ENCODE measurements around the gene TYW1B.
"Not testable (repeated sequence)": the region's sequence is repeated elsewhere in the genome, so short reads cannot be mapped to it uniquely, and the experiment has no call there.

TYW1B gene

DNA sequence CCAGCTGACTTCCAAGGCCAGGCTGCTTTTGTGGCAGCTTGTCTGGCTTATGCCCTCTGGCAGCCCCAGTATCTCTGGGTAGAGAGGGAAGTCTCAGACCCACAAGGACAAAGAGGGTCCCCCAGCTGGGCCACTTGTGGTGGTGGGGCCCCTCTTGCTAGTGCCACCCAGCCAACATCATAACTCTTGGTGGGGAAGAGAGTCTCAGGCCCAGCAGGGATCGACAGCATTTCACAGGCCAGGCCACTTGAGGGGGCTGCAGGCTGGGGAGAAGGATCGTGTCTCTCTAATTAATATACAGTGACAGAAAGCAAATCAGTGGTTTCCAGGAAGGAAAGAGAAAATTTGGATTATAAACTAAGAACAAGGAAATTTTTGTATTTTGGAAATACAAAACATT is 76.0 kb downstream of the TYW1B start:
- no peak overlapping the region for H3K9ac ChIP-seq (ENCODE audit: low read length)
- no peaks in the 10 kb centered on the region for H3K36me3 ChIP-seq (ENCODE audit: control insufficient read depth, insufficient read depth, low read length)
- H3K4me1 ChIP-seq (ENCODE audit: control insufficient read depth, insufficient read depth, low read length), result no peaks in the 10 kb centered on the region
- no peak overlapping the region for H3K4me3 ChIP-seq (ENCODE audit: low read depth, low read length)
- H3K27me3 ChIP-seq (ENCODE audit: control insufficient read depth, insufficient read depth, low read length), result no peaks in the 10 kb centered on the region
- no peak overlapping the region for H3K27ac ChIP-seq (ENCODE audit: low read depth, low read length)
- H3K9me3 ChIP-seq (ENCODE audit: control insufficient read depth, insufficient read depth, low read depth, low read length), result no peaks in the 10 kb centered on the region

DNA sequence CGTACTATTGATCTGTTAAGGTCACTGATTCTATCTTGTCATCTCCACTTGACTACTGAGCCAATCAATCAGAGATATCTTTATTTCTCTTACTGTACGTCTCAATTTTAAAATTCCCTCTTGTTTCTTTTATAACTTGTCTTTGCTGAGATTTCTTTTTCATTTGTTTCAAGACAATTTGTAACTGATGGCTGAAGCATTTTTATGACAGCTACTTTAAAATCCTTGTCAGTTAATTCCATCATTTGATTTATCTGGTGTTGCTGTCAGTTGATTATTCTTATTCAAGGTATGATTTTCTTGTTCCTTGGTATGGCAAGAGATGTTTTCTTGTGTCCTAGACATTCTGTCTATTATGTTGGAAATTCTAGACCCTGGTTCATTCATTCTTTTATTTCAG is 76.6 kb downstream of the TYW1B start:
- H3K27me3 ChIP-seq (ENCODE audit: control insufficient read depth, insufficient read depth, low read length), result no peaks in the 10 kb centered on the region
- no peaks in the 10 kb centered on the region for H3K4me1 ChIP-seq (ENCODE audit: control insufficient read depth, insufficient read depth, low read length)
- no peak overlapping the region for H3K4me3 ChIP-seq (ENCODE audit: low read depth, low read length)
- no peak overlapping the region for H3K9ac ChIP-seq (ENCODE audit: low read length)
- H3K27ac ChIP-seq (ENCODE audit: low read depth, low read length), result no peak overlapping the region
- no peaks in the 10 kb centered on the region for H3K9me3 ChIP-seq (ENCODE audit: control insufficient read depth, insufficient read depth, low read depth, low read length)
- no peaks in the 10 kb centered on the region for H3K36me3 ChIP-seq (ENCODE audit: control insufficient read depth, insufficient read depth, low read length)

DNA sequence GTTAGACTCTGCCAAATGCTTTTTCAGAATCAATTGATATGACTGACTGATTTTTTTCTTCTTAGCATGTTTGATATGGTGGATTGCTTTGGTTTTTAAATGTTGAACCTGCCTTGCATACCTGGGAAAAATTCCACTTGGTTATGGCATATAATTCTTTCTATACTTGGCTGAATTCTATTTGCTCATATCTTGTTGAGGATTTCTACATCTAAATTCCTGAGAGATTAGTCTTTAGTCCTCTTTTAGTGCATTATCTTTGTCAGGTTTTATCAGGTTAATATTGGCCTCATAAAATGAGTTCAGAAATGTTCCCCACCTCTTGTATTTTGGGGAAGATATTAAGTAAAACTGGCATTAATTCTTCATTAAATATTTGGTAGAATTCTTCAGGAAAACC is 79.4 kb downstream of the TYW1B start:
- not testable (repeated sequence) for H3K4me1 ChIP-seq (ENCODE audit: control insufficient read depth, insufficient read depth, low read length); H3K27me3 ChIP-seq (ENCODE audit: control insufficient read depth, insufficient read depth, low read length); H3K9me3 ChIP-seq (ENCODE audit: control insufficient read depth, insufficient read depth, low read depth, low read length); H3K4me3 ChIP-seq (ENCODE audit: low read depth, low read length); H3K36me3 ChIP-seq (ENCODE audit: control insufficient read depth, insufficient read depth, low read length); H3K27ac ChIP-seq (ENCODE audit: low read depth, low read length); H3K9ac ChIP-seq (ENCODE audit: low read length)

DNA sequence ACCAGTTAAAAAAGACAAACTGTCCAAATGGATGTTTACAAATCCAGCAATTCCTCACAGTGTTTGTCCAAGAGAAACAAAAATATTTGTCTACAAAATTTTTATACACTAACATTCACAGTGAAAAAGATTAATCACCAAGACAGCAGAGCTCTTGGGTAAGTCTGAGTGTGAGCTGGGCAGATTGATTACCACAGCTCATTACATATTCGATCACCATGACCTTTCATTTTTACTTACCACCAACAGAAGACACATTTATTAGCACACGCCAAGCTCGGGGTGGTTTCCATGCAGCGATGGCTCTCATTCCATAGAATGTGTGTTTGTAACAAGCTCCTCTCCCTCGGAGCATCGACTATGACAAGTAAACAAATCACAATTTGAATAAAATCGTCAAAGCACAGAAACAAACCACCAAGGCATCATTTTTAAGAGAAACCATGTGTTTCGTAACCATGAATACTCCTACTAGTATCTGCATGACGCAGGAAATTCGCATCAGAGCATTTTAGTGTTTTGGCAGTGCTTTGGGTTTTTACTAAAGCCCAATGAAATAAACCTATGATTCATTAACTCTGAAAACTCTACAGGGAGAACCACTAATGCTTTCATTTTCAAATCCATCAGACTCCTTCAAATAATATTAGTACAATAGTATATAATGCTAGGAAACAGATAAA is 83.6 kb downstream of the TYW1B start:
- not testable (repeated sequence) for H3K9ac ChIP-seq (ENCODE audit: low read length); H3K4me1 ChIP-seq (ENCODE audit: control insufficient read depth, insufficient read depth, low read length); H3K36me3 ChIP-seq (ENCODE audit: control insufficient read depth, insufficient read depth, low read length); H3K27ac ChIP-seq (ENCODE audit: low read depth, low read length); H3K4me3 ChIP-seq (ENCODE audit: low read depth, low read length); H3K27me3 ChIP-seq (ENCODE audit: control insufficient read depth, insufficient read depth, low read length); H3K9me3 ChIP-seq (ENCODE audit: control insufficient read depth, insufficient read depth, low read depth, low read length)

DNA sequence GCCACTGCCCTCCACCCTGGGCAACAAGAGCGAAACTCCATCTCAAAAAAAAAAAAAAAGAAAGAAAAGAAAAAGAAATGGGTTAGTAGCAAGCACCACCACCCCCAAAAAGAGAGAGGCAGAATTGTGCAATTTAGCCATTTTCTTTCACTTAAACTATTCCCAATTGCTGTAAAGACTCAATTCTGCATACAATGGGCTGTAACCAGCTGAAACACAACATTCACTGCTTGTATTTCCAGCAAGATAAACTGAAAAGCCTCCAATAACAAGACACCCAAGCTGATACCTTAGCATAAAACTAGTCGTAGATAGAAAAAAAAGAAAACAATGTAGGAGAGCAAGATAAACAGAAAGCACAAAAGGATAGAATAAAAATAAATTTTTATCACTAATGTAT is 84.2 kb downstream of the TYW1B start:
- H3K36me3 ChIP-seq (ENCODE audit: control insufficient read depth, insufficient read depth, low read length); H3K4me1 ChIP-seq (ENCODE audit: control insufficient read depth, insufficient read depth, low read length); H3K27ac ChIP-seq (ENCODE audit: low read depth, low read length): not testable (repeated sequence)

DNA sequence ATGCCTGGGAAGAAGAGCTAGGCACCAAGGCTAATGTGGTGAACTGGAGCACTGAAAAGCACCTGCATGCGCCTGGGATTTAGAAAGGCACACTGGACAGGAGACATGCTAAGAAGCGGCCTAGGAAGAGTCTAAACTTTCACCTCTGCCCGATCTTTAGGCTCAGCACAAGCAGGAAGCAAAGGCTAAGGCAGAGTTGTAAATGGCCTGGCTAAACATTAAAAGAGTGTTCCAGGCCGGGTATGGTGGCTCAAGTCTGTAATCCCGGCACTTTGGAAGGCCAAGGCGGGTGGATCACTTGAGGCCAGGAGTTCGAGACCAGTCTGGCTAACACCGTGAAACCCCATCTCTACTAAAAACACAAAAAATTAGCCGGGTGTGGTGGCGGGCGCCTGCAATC is 88.3 kb downstream of the TYW1B start:
- H3K36me3 ChIP-seq (ENCODE audit: control insufficient read depth, insufficient read depth, low read length); H3K27ac ChIP-seq (ENCODE audit: low read depth, low read length); H3K9ac ChIP-seq (ENCODE audit: low read length); H3K4me3 ChIP-seq (ENCODE audit: low read depth, low read length); H3K27me3 ChIP-seq (ENCODE audit: control insufficient read depth, insufficient read depth, low read length); H3K4me1 ChIP-seq (ENCODE audit: control insufficient read depth, insufficient read depth, low read length): not testable (repeated sequence)
- H3K9me3 ChIP-seq (ENCODE audit: control insufficient read depth, insufficient read depth, low read depth, low read length), result peaks cover 20% of the 10 kb centered on the region

More for the DNA sequence above, 84.2 kb downstream of the TYW1B start:
- not testable (repeated sequence) for H3K9me3 ChIP-seq (ENCODE audit: control insufficient read depth, insufficient read depth, low read depth, low read length); H3K4me3 ChIP-seq (ENCODE audit: low read depth, low read length); H3K27me3 ChIP-seq (ENCODE audit: control insufficient read depth, insufficient read depth, low read length); H3K9ac ChIP-seq (ENCODE audit: low read length)

DNA sequence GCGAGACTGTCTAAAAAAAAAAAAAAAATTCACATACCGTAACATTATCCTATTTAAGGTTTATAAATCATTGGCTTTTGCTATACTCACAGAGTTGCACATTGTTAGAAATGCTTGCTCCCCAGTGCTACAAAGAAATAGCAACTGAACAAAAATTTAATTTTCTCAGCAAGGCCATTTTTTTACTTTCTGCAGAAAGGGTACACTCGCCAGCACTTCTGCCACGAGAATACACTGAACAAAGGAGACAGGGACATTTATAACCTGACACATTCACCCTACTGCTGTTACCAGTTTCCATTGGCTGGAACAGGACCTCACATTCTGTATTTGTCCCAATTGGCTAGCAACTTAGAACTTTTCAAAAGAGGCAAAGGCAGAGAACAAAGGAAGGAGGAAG is 92.1 kb downstream of the TYW1B start:
- H3K36me3 ChIP-seq (ENCODE audit: control insufficient read depth, insufficient read depth, low read length); H3K4me3 ChIP-seq (ENCODE audit: low read depth, low read length); H3K9ac ChIP-seq (ENCODE audit: low read length); H3K27ac ChIP-seq (ENCODE audit: low read depth, low read length); H3K27me3 ChIP-seq (ENCODE audit: control insufficient read depth, insufficient read depth, low read length); H3K4me1 ChIP-seq (ENCODE audit: control insufficient read depth, insufficient read depth, low read length): not testable (repeated sequence)
- peaks cover 22% of the 10 kb centered on the region for H3K9me3 ChIP-seq (ENCODE audit: control insufficient read depth, insufficient read depth, low read depth, low read length)

DNA sequence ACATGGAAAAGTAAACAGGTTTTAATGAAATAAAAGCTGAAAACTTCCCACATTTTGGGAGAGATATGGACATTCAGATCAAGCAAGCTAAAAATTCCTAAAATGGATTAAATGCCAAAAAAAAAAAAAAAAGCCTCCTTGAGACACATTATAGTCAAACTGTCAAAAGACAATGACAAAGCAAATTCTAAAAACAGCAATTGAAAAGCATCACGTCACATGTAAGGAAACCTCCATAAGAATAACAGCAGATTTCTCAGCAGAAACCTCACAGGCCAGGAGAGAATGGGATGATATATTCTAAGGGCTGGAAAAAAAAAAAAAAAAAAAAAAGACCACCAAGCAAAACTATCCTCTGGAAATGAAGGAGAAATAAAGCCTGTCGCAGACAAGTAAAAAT is 97.2 kb downstream of the TYW1B start:
- H3K27ac ChIP-seq (ENCODE audit: low read depth, low read length); H3K9ac ChIP-seq (ENCODE audit: low read length); H3K4me1 ChIP-seq (ENCODE audit: control insufficient read depth, insufficient read depth, low read length); H3K27me3 ChIP-seq (ENCODE audit: control insufficient read depth, insufficient read depth, low read length); H3K4me3 ChIP-seq (ENCODE audit: low read depth, low read length); H3K36me3 ChIP-seq (ENCODE audit: control insufficient read depth, insufficient read depth, low read length): not testable (repeated sequence)
- peaks cover 11% of the 10 kb centered on the region for H3K9me3 ChIP-seq (ENCODE audit: control insufficient read depth, insufficient read depth, low read depth, low read length)

DNA sequence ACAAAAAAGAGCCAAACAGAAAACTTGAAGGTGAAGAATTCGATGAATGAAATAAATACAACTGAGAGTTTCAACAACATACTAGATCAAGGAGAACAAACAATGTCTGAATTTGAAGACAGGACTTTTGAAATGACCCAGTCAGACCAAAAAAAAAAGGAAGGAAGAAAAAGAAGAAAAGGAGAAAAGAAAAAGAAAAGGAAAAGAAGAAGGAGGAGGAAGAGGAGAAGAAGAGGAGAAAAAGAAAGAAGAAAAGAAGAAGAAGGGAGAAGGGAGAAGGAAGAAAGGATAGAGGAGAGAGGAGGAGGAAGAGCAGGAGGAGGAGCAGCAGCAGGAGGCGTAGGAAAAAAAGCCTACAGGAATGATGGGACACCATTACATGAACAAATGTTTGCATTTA is 97.6 kb downstream of the TYW1B start:
- not testable (repeated sequence) for H3K27me3 ChIP-seq (ENCODE audit: control insufficient read depth, insufficient read depth, low read length); H3K9me3 ChIP-seq (ENCODE audit: control insufficient read depth, insufficient read depth, low read depth, low read length); H3K36me3 ChIP-seq (ENCODE audit: control insufficient read depth, insufficient read depth, low read length); H3K9ac ChIP-seq (ENCODE audit: low read length); H3K4me3 ChIP-seq (ENCODE audit: low read depth, low read length); H3K27ac ChIP-seq (ENCODE audit: low read depth, low read length); H3K4me1 ChIP-seq (ENCODE audit: control insufficient read depth, insufficient read depth, low read length)

DNA sequence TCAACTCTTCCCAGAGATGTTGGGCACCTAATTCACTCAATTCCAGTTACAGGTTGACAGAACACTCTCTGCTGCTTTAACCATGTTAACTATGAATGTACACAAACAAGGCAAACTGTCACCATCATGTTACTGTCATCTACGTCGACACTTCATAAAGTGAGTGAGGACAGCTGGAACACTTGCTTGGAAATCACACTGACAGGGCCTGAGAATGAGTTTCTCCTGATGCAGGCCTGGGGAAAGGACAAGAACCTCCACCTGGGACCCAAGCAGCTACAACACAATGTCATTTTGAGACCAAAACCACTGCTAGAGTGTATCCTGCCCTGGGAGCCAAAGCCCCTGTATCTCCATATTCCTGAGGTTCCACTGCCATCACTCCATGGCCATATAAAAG is 98.9 kb downstream of the TYW1B start:
- not testable (repeated sequence) for H3K4me1 ChIP-seq (ENCODE audit: control insufficient read depth, insufficient read depth, low read length); H3K4me3 ChIP-seq (ENCODE audit: low read depth, low read length); H3K27ac ChIP-seq (ENCODE audit: low read depth, low read length); H3K9ac ChIP-seq (ENCODE audit: low read length); H3K9me3 ChIP-seq (ENCODE audit: control insufficient read depth, insufficient read depth, low read depth, low read length); H3K36me3 ChIP-seq (ENCODE audit: control insufficient read depth, insufficient read depth, low read length); H3K27me3 ChIP-seq (ENCODE audit: control insufficient read depth, insufficient read depth, low read length)

DNA sequence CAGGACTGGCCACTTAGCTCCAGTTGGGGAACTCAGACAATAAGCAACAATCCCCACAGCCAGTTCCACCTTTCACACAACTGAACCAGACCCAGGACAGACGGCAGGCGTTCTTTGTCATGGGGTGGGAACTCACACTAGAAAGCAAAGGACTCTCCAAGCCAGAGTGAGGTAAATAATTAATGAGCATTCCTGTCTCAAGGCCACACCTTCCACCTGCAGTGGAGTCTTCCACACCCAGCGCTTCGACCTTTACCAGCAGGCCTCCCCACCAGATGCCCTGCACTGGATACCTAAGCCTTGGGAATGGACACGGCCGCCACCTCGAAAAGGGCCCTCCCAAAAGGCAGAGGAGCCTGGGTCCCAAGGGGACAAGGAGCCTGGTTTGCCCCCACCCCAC is 105.3 kb downstream of the TYW1B start:
- H3K27me3 ChIP-seq (ENCODE audit: control insufficient read depth, insufficient read depth, low read length); H3K9me3 ChIP-seq (ENCODE audit: control insufficient read depth, insufficient read depth, low read depth, low read length); H3K4me1 ChIP-seq (ENCODE audit: control insufficient read depth, insufficient read depth, low read length); H3K4me3 ChIP-seq (ENCODE audit: low read depth, low read length); H3K9ac ChIP-seq (ENCODE audit: low read length); H3K36me3 ChIP-seq (ENCODE audit: control insufficient read depth, insufficient read depth, low read length); H3K27ac ChIP-seq (ENCODE audit: low read depth, low read length): not testable (repeated sequence)

DNA sequence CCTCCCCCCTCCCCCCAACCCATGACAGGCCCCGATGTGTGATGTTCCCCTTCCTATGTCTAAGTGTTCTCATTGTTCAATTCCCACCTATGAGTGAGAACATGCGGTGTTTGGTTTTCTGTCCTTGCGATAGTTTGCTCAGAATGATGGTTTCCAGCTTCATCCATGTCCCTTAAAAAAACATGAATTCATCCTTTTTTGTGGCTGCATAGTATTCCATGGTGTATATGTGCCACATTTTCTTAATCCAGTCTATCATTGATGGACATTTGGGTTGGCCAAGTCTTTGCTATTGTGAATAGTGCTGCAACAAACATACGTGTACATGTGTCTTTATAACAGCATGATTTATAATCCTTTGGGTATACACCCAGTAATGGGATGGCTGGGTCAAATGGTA is 107.1 kb downstream of the TYW1B start:
- not testable (repeated sequence) for H3K4me3 ChIP-seq (ENCODE audit: low read depth, low read length); H3K36me3 ChIP-seq (ENCODE audit: control insufficient read depth, insufficient read depth, low read length); H3K27ac ChIP-seq (ENCODE audit: low read depth, low read length); H3K4me1 ChIP-seq (ENCODE audit: control insufficient read depth, insufficient read depth, low read length); H3K9me3 ChIP-seq (ENCODE audit: control insufficient read depth, insufficient read depth, low read depth, low read length); H3K27me3 ChIP-seq (ENCODE audit: control insufficient read depth, insufficient read depth, low read length); H3K9ac ChIP-seq (ENCODE audit: low read length)

Data from HUES6 (cell line).